GM12864 (cell line): ENCODE measurements around the gene TBC1D10B.

Experiments
- DNase-seq: peaks from one replicate; pipeline ENCODE4 v3.0.0-alpha.2; 2011; ENCODE audit warnings: low read depth
- H3K4me3 ChIP-seq: 2 replicates; pipeline ENCODE4 v1.5.1; 2011; ENCODE audit warnings: mild to moderate bottlenecking, low read depth, low read length, control low read depth
- CTCF ChIP-seq: IDR thresholded peaks from 2 replicates; pipeline ENCODE4 v1.5.1; 2011; ENCODE audit warnings: low read depth, mild to moderate bottlenecking, moderate library complexity, low read length, control low read depth, inconsistent platforms; ENCODE audit errors: missing control alignments

Gene TBC1D10B

GRCh38 chr16:30357085-30357714, 13.1 kb downstream of the TBC1D10B start:
- DNase-seq, result no peak
- no peak for TF ChIP-seq CTCF
- no peak overlapping the region for H3K4me3 ChIP-seq

GRCh38 chr16:30356401-30357084, 13.8 kb downstream of the TBC1D10B start:
- H3K4me3 ChIP-seq, result peak overlapping the region; percentile 77
- DNase-seq, result no peak
- TF ChIP-seq CTCF, result no peak

GRCh38 chr16:30355954-30356308, 14.4 kb downstream of the TBC1D10B start:
- DNase-seq, result no peak
- H3K4me3 ChIP-seq, result peak overlapping the region; percentile 77
- TF ChIP-seq CTCF, result no peak

- no peak for TF ChIP-seq CTCF
- peak within 1 kb of the TSS; percentile 77 for H3K4me3 ChIP-seq
- peak; percentile 95 for DNase-seq
Observed at GRCh38 chr16:30355144-30355953, 14.9 kb downstream of the TBC1D10B start, which contains the start of gene CD2BP2. Gene CD2BP2 (minus strand): TSS chr16:30355308. CDS start chr16:30354681, 627 bp downstream.

- DNase-seq, result no peak
- TF ChIP-seq CTCF, result no peak
- H3K4me3 ChIP-seq, result peak overlapping the region; percentile 77
Observed at GRCh38 chr16:30354423-30355143, 15.7 kb downstream of the TBC1D10B start.

GRCh38 chr16:30353438-30354129, 16.7 kb downstream of the TBC1D10B start:
- DNase-seq, result no peak
- H3K4me3 ChIP-seq, result peak overlapping the region; percentile 77; the same call in 1 of the 2 replicates
- TF ChIP-seq CTCF, result no peak
